GM12873 (cell line): ENCODE measurements around the gene RHBDL1.

ENCODE experiments used
- TF ChIP-seq, protein P1 (sequence below): IDR thresholded peaks from 2 replicates; pipeline ENCODE4 v1.5.1; 2012; ENCODE audit warnings: low read depth, mild to moderate bottlenecking, moderate library complexity, low read length, control low read depth; ENCODE audit not compliant: insufficient read depth; ENCODE audit errors: missing control alignments

The RHBDL1 gene

DNA sequence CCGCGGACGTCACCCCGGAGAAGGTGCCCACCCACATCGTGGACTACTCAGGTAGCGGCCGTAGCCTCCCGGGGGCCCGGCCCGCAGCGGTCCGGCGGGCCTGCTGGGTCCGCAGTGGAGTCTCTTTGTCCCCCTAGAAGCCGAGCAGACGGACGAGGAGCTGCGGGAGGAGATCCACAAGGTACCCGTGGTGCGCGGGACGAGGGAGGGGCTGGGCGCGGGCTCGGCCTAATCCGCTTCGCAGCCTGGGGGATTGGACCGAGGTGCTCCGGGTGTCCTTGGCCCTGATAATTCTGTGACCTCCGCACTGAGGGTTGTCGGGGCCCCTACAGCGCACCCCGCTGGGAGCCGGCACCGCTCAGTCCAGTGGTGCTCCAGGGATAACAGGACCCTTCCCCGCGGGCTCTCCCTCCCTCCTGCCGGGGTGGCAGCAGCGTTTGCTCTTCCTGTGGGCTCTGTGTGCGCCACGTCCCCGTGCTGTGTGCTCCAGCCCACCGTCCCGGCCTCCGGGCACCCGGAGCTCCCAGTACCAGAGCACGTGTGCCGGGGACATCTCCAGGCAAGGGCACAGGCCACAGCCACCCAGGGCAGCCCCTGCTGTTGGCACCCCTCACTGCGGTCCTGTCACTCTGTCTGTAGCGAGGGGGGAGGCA, 6.8 kb upstream of the RHBDL1 start:
- TF ChIP-seq, protein P1, sequence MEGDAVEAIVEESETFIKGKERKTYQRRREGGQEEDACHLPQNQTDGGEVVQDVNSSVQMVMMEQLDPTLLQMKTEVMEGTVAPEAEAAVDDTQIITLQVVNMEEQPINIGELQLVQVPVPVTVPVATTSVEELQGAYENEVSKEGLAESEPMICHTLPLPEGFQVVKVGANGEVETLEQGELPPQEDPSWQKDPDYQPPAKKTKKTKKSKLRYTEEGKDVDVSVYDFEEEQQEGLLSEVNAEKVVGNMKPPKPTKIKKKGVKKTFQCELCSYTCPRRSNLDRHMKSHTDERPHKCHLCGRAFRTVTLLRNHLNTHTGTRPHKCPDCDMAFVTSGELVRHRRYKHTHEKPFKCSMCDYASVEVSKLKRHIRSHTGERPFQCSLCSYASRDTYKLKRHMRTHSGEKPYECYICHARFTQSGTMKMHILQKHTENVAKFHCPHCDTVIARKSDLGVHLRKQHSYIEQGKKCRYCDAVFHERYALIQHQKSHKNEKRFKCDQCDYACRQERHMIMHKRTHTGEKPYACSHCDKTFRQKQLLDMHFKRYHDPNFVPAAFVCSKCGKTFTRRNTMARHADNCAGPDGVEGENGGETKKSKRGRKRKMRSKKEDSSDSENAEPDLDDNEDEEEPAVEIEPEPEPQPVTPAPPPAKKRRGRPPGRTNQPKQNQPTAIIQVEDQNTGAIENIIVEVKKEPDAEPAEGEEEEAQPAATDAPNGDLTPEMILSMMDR: no peak

DNA sequence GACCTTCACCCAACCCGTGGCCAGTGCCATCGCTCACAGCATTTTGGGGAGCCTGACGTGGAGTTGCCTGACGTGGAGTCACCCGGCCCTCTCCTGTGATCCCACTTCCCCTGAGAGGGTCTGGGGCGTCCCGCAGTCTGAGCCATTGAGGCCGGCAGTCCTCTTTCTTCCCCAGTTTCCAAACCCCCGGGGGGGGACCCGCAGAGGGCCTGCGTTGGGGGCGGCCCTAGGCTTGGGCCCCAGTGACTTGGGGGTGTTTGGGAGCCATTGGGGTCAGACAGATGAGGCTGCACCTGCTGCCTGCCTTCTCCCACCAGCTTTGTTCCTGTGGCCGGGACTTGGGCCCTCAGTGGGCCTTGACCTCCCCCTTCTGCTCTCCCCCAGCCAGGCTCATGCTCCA, 5.8 kb upstream of the RHBDL1 start:
- TF ChIP-seq, protein P1: no peak

DNA sequence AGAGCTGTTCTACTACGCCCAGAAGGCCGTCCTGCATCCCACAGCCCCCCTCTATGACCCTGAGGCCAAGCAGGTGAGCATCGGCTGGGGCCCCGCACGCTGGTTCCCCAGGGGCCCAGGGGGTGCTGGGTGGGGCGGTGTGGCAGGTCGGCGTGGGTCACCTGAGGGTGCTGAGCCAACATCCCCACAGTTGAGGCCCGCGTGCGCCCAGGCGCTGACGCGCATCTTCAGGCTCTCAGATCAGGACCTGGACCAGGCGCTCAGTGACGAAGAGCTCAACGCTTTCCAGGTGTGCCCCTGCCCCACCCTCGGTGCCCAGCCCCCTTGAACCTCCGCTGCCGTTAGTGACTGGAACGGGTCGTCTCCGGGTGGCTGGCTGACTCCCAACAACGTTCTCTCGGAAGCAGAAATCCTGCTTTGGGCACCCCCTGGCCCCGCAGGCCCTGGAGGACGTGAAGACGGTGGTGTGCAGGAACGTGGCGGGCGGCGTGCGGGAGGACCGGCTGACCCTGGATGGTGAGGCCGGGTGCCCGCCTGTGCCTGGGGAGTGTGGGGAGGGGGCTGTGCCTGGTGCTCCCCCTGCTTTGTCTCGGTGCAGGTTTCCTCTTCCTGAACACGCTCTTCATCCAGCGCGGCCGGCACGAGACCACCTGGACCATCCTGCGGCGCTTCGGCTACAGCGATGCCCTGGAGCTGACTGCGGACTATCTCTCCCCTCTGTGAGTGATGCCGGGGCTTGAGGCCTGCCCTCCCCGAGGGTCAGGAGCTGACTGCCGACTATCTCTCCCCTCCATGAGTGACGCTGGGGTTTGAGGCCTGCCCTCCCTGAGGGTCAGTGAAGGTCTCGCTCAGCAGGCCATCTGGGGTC, 4.8 kb upstream of the RHBDL1 start:
- TF ChIP-seq, protein P1: no peak

GRCh38 chr16:671353-672131, 3.9 kb upstream of the RHBDL1 start:
- TF ChIP-seq, protein P1: no peak

DNA sequence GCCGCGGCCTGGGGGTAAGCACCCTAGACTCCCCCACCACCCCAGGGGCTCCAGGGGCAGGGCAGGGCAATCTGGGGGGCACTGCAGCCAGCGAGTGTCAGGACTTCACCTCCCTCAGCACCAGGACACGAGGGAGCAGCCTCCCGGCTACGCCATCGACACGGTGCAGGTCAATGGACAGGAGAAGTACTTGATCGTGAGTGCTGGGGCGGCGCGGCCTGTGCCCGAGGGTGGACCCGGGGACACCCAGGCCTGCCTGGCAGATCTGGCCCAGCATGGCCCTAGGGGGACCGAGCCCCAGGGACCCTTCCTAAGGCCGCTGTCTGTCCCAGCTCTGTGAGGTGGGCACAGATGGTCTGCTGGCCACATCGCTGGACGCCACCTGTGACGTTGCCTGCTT, 3.1 kb upstream of the RHBDL1 start:
- TF ChIP-seq, protein P1: no peak

- TF ChIP-seq, protein P1: no peak
These were observed 2.6 kb upstream of the RHBDL1 start for GRCh38 chr16:672851-673250.
